Peyer's patch (tissue), 4 donors: ENCODE measurements around the gene DISP3. TPM values are rescaled to one million over a fixed set of nuclear protein-coding genes. Genes with fewer than 3 reads are reported as not detected.
A peak's percentile ranks its signal among the peaks of the same experiment; 100 is the strongest.

Source experiments
- DNase-seq, 3 donors: peaks; one replicate each; pipeline ENCODE4 v3.0.0-alpha.2; 2017 to 2019
- H3K27ac ChIP-seq, 4 donors: fragments of 200-600 bp; sonication (generic); one replicate each; pipeline ENCODE4 v1.5.1; 2016 to 2019
- H3K27me3 ChIP-seq, 2 donors: fragments of 200-600 bp; sonication (generic); one replicate each; pipeline ENCODE4 v1.5.1; 2019
- H3K36me3 ChIP-seq, 3 donors: fragments of 200-600 bp; sonication (generic); one replicate each; pipeline ENCODE4 v1.5.1; 2016 to 2019
- H3K4me1 ChIP-seq, 4 donors: fragments of 200-600 bp; sonication (generic); one replicate each; pipeline ENCODE4 v1.5.1; 2016 to 2019
- H3K4me3 ChIP-seq, 4 donors: fragments of 200-600 bp; sonication (generic); 1 replicate in 3 of 4; 2 replicates in 1 of 4; pipeline ENCODE4 v1.5.1; 2016 to 2019; ENCODE audit warnings: mild to moderate bottlenecking in 1 of 4
- H3K9me3 ChIP-seq, 4 donors: fragments of 200-600 bp; sonication (generic); one replicate each; pipeline ENCODE4 v1.5.1; 2016 to 2019; ENCODE audit warnings: mild to moderate bottlenecking in 1 of 4
- CTCF ChIP-seq, 6 experiments: fragments of 450-650 bp in 4 of 6; fragments of 200-600 bp in 2 of 6; sonication (generic) in 1 of 6; IDR thresholded peaks; one replicate each; pipeline ENCODE4 v1.5.1; 2017 to 2019; ENCODE audit warnings: antibody characterized with exemption in 6 of 6, mild to moderate bottlenecking in 3 of 6, moderate library complexity in 1 of 6
- POLR2A ChIP-seq, 2 donors: fragments of 450-650 bp; IDR thresholded peaks; one replicate each; pipeline ENCODE4 v1.5.1; 2017; ENCODE audit warnings: antibody characterized with exemption in 2 of 2, mild to moderate bottlenecking in 2 of 2, moderate library complexity in 2 of 2
- total RNA-seq, 4 donors: library from RNA; depleted of rRNA; stranded (reverse); fragments of >200 nt; gene quantifications; one replicate each; pipeline ENCODE4 v1.1.0, GENCODE V29; 2016

DISP3 gene
- total RNA-seq, 4 donors from 2014 or later, result 0.54 to 2.4 (median 1.8) TPM; not detected in 1

DNA sequence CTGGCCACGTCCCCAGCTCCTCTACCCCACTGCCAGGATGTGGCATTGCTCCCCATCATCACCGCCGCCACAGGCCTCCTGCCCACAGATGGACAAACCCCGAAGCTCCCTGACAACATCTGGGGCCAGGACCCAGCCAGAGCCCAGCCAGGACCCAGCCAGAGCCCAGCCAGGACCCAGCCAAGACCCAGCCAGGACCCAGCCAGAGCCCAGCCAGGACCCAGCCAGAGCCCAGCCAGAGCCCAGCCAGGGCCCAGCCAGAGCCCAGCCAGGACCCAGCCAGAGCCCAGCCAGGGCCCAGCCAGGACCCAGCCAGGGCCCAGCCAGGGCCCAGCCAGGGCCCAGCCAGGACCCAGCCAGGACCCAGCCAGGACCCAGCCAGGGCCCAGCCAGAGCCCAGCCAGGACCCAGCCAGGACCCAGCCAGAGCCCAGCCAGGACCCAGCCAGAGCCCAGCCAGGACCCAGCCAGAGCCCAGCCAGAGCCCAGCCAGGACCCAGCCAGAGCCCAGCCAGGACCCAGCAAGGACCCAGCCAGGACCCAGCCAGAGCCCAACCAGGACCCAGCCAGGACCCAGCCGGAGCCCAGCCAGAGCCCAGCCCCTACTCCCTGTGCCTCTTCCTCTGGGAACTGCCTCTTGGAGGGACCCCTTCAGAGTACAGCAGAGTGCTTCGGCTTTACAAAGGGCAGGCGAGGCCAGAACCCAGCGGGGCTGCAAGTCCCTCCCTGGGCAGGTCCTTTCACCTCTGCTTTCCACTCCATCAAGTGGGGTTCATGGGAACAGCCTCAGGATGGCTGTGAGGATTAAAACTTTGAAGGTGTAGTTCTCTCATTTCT lies 43.7 kb downstream of the DISP3 start:
- no peak overlapping the region for H3K4me3 ChIP-seq
- H3K27ac ChIP-seq, result no peak overlapping the region
- no peaks in the 10 kb centered on the region for H3K4me1 ChIP-seq
- peak in 2 of 3 donors; percentile 28 to 39 for DNase-seq
- no peaks in the 10 kb centered on the region for H3K27me3 ChIP-seq
- no peaks in the 10 kb centered on the region for H3K9me3 ChIP-seq
- no peak for TF ChIP-seq POLR2A (IDR thresholded peaks at IDR 0.05)
- TF ChIP-seq CTCF (IDR thresholded peaks at IDR 0.05), result no peak
- no peaks in the 10 kb centered on the region for H3K36me3 ChIP-seq

DNA sequence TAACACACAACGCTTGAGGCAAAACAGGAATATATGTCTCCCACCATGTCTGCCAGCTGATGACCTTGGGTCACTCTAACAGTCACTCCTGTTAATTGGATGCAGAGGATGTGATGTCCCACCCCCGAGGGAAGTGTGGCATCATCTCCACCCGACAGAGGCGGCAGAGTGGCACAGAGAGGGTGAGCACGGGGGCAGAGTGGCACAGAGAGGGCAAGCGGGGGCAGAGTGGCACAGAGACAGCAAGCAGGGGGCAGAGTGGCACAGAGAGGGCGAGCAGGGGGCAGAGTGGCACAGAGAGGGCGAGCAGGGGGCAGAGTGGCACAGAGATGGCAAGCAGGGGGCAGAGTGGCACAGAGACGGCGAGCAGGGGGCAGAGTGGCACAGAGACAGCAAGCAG lies 44.3 kb downstream of the DISP3 start:
- Histone ChIP-seq H3K27me3 (no peaks in the 10 kb centered on the region), H3K9me3 (no peaks in the 10 kb centered on the region), H3K4me3 (no peak overlapping the region), H3K27ac (no peak overlapping the region), H3K36me3 (no peaks in the 10 kb centered on the region), H3K4me1 (no peaks in the 10 kb centered on the region)
- TF ChIP-seq POLR2A (IDR thresholded peaks at IDR 0.05) (no peak), CTCF (IDR thresholded peaks at IDR 0.05) (no peak)
- DNase-seq, result no peak

- TF ChIP-seq CTCF (IDR thresholded peaks at IDR 0.05) (no peak), POLR2A (IDR thresholded peaks at IDR 0.05) (no peak)
- peak in 1 of 3 donors; percentile 32 for DNase-seq
These were observed 45.0 kb downstream of the DISP3 start for GRCh38 chr1:11523746-11524464.

DNA sequence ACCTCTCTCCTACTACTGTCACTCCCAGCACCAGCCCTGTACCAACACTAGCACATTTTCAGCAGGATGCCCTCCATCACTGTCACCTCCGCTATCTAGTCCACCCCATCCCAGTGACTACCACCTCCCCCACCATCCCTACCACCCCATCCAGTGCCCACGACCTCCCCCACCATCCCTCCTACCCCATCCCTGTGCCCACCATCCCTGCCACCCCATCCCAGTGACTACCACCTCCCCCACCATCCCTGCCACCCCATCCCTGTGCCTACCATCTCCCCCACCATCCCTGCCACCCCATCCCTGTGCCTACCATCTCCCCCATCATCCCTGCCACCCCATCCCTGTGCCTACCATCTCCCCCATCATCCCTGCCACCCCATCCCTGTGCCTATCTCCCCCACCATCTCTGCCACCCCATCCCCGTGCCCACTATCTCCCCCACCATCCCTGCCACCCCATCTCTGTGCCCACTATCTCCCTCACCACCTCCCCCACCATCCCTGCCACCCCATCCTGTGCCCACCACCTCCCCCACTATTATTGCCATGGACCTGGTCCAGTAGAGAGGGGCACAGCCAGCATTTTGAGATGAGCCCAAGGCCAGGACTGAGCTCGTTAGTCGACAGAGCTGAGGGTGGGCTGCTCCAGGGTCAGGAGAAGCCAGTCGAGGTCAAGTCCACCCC lies 45.7 kb downstream of the DISP3 start:
- no peak for DNase-seq
- no peaks in the 10 kb centered on the region for H3K9me3 ChIP-seq

More at GRCh38 chr1:11523746-11524464, 45.0 kb downstream of the DISP3 start:
- Histone ChIP-seq H3K9me3 (no peaks in the 10 kb centered on the region), H3K27ac (no peak overlapping the region), H3K36me3 (no peaks in the 10 kb centered on the region), H3K4me1 (no peaks in the 10 kb centered on the region), H3K4me3 (no peak overlapping the region), H3K27me3 (no peaks in the 10 kb centered on the region)

More for the DNA sequence above, 45.7 kb downstream of the DISP3 start:
- Histone ChIP-seq H3K27ac (no peak overlapping the region), H3K4me1 (no peaks in the 10 kb centered on the region), H3K36me3 (no peaks in the 10 kb centered on the region), H3K27me3 (no peaks in the 10 kb centered on the region), H3K4me3 (no peak overlapping the region)
- no peak for TF ChIP-seq CTCF (IDR thresholded peaks at IDR 0.05)
- TF ChIP-seq POLR2A (IDR thresholded peaks at IDR 0.05), result no peak
